Nephron (organoid): ENCODE measurements around the gene MGST2.

Experiments used
- H3K27ac Mint-ChIP-seq, 3 experiments: 2 replicates each; pipeline ENCODE4 v1.8.0; 2020; ENCODE audit warnings: mixed read lengths in 3 of 3, mild to moderate bottlenecking in 2 of 3, moderate library complexity in 1 of 3
- H3K27me3 Mint-ChIP-seq: 2 replicates; pipeline ENCODE4 v1.8.0; 2021; ENCODE audit warnings: low read depth, mild to moderate bottlenecking, moderate library complexity, mixed read lengths
- H3K36me3 Mint-ChIP-seq: 2 replicates; pipeline ENCODE4 v1.8.0; 2020; ENCODE audit warnings: low read depth, mixed read lengths
- H3K4me1 Mint-ChIP-seq: 2 replicates; pipeline ENCODE4 v1.8.0; 2020; ENCODE audit warnings: mixed read lengths
- H3K4me3 Mint-ChIP-seq, 3 experiments: 2 replicates each; pipeline ENCODE4 v1.8.0; 2020; ENCODE audit warnings: mild to moderate bottlenecking in 3 of 3, mixed read lengths in 3 of 3, moderate library complexity in 2 of 3
- H3K9me3 Mint-ChIP-seq: 2 replicates; pipeline ENCODE4 v1.8.0; 2020; ENCODE audit warnings: mixed read lengths
- TF ChIP-seq, protein P1 (sequence below), 3 experiments: fragments of 200-600 bp; sonication (generic); IDR thresholded peaks; one replicate each; pipeline ENCODE4 v1.5.0; 2021; ENCODE audit warnings: antibody characterized with exemption in 3 of 3; ENCODE audit not compliant: unreplicated experiment in 3 of 3

The MGST2 gene

DNA sequence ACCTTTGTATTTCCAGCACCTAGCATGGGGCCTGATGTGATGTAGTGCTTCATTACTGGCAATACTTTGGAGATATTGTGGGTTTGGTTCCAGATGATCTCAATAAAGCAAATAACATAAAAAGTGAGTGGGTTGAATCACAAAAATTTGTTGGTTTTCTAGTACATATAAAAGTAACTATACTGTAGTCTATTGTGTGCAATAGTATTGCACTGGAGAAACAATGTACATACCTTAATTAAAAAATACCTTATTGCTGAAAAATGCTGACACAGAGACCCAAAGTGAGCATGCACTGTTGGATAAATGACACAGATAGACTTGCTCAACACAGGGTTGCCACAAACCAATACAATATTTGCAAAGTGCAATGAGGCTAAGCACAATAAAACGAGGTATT, 17.7 kb upstream of the MGST2 start:
- Mint-ChIP-seq H3K4me1 (peaks cover 6% of the 10 kb centered on the region), H3K4me3 (no peak overlapping the region), H3K36me3 (no peaks in the 10 kb centered on the region), H3K27ac (no peak overlapping the region), H3K9me3 (no peaks in the 10 kb centered on the region), H3K27me3 (no peaks in the 10 kb centered on the region)
- TF ChIP-seq, protein P1, sequence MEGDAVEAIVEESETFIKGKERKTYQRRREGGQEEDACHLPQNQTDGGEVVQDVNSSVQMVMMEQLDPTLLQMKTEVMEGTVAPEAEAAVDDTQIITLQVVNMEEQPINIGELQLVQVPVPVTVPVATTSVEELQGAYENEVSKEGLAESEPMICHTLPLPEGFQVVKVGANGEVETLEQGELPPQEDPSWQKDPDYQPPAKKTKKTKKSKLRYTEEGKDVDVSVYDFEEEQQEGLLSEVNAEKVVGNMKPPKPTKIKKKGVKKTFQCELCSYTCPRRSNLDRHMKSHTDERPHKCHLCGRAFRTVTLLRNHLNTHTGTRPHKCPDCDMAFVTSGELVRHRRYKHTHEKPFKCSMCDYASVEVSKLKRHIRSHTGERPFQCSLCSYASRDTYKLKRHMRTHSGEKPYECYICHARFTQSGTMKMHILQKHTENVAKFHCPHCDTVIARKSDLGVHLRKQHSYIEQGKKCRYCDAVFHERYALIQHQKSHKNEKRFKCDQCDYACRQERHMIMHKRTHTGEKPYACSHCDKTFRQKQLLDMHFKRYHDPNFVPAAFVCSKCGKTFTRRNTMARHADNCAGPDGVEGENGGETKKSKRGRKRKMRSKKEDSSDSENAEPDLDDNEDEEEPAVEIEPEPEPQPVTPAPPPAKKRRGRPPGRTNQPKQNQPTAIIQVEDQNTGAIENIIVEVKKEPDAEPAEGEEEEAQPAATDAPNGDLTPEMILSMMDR (IDR thresholded peaks at IDR 0.05; ENCODE audit: unreplicated experiment in 3 of 3): no peak

DNA sequence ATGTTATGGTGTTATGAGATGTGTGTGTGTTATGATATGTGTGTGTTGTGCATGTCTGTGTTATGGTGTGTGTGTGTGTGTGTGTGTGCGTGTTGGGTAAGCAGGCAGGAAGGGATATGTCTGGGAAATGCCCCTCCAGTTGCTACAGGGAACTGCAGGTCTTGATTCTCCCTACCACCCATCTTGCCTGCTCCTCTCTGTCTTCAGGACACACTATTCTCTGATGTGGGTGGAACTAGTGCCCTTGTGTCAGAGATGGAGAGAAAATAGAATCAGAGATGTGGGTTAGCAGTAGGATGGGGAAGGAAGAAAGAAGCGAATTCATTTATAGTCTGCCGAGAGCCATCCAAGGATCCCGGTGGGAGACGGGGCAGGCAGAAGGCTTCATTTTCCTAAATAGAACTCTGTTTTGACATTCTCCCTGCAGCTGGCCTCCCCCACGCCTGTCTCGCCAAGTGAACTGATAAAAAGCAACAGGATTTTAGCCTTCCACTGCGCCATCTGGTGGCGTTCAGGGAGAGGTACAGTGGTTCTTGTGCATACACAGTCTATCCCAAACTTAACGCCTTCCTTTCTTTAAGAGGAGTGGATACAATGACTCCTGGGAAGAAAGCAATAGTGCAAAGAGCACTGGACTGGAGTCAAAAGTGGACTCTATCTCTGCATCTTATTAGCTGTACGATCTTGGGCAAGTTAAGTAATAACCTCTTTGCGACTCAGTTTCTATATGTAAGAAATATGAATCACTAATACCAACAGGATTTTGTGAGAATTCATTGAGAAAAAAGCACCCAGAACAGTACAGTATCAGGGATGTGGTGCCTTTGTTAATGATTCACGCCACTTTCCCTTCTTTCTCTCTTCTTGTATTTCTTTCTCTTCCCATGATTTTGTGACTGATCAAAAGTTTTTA, 14.1 kb upstream of the MGST2 start:
- Mint-ChIP-seq H3K4me1 (peaks cover 11% of the 10 kb centered on the region), H3K36me3 (no peaks in the 10 kb centered on the region), H3K9me3 (no peaks in the 10 kb centered on the region), H3K4me3 (peak overlapping the region; percentile 2 to 29 (median 19)), H3K27ac (peak overlapping the region; percentile 41 to 50 (median 43)), H3K27me3 (peaks cover 7% of the 10 kb centered on the region)
- TF ChIP-seq, protein P1 (IDR thresholded peaks at IDR 0.05; ENCODE audit: unreplicated experiment in 3 of 3): peak; percentile 85 to 91 (median 86)

DNA sequence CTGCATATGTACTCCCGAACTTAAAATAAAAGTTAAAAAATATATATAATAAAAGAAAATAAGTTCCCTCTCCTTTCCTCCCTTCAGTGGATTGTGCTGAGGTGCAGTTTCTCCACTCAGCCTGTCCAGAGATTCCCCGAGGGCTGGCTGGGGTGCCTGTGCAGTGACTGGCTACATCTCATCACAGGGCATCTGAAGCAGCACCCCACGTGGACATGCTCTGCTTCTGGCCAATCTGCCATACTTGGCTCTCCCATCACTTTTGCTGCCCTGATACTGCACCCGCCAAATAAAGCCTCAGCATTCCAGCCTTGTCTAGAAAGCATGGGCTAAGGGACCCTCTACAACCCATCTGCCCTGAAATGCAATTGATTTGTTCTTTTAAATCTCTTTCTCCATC, 11.1 kb upstream of the MGST2 start:
- Mint-ChIP-seq H3K36me3 (no peaks in the 10 kb centered on the region), H3K4me1 (peaks cover 18% of the 10 kb centered on the region), H3K27ac (no peak overlapping the region), H3K27me3 (peaks cover 7% of the 10 kb centered on the region), H3K9me3 (no peaks in the 10 kb centered on the region), H3K4me3 (no peak overlapping the region)
- TF ChIP-seq, protein P1 (IDR thresholded peaks at IDR 0.05; ENCODE audit: unreplicated experiment in 3 of 3): no peak

DNA sequence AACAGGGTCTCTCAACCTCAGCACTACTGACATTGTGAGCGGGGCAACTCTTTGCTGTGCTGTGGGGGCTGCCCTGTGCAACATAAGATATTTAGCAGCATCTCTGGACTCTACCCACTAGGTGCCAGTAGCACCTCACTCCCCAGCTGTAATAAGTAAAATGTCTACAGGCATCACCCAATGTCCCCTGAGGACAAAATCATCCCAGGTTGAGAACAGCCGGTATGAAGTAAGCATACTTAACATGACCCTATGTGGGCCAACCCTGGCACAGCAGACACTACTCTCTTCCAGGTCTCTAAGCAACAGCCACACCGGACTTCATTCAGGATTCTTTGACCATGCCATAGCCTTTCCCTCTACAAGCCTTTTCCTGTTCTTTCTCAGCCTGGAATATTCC, 10.5 kb upstream of the MGST2 start:
- TF ChIP-seq, protein P1 (IDR thresholded peaks at IDR 0.05; ENCODE audit: unreplicated experiment in 3 of 3): peak in 2 of 3 experiments; percentile 17 to 26
- peaks cover 22% of the 10 kb centered on the region for H3K4me1 Mint-ChIP-seq
- peaks cover 7% of the 10 kb centered on the region for H3K27me3 Mint-ChIP-seq
- no peak overlapping the region for H3K4me3 Mint-ChIP-seq
- no peaks in the 10 kb centered on the region for H3K9me3 Mint-ChIP-seq
- H3K27ac Mint-ChIP-seq: no peak overlapping the region
- no peaks in the 10 kb centered on the region for H3K36me3 Mint-ChIP-seq

DNA sequence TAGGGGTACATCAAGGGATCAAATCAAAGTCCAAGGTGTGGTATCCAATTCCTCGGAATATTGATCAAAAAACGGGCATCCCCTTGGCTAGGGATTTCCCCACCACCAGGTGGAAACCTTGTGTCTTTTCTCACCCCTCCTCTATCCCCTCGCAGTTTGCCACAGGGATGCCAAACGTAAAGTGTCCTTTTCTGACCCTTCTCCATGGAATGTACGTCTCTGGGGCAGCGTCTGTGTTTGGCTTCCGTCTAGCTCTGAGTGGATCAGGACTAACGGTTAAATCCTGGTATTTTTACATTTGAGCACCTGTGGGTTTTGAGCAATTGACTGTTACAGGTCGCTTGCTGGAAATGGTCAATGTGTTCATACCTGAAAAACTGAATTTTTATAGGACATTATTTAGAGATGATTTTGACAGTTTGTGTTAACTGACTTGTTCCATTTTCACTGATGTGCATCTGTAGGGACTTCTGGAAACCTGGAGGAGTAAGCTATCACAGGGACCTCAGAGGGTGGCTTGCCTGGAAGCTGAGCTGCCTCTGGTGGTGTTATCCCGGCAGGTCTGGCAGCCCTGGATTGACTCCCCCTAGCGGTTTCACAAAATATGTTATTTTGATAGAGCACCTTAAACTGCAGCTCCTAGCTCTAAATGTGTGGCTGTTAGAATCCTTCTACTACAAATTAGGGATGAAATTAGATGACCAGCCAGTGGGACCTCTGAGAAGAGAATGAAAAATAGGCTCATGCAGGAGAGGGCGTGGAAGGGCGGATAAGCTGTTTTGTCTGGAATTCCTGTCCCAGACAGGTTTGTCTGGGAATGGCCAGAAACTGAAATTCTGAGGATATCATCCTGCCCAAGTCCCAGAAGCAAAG, 8.8 kb upstream of the MGST2 start:
- peaks cover 7% of the 10 kb centered on the region for H3K27me3 Mint-ChIP-seq
- peak overlapping the region in 1 of 3 experiments; percentile 12 for H3K4me3 Mint-ChIP-seq
- H3K4me1 Mint-ChIP-seq: peaks cover 22% of the 10 kb centered on the region
- no peaks in the 10 kb centered on the region for H3K36me3 Mint-ChIP-seq
- peak overlapping the region in 1 of 3 experiments; percentile 21 for H3K27ac Mint-ChIP-seq
- no peaks in the 10 kb centered on the region for H3K9me3 Mint-ChIP-seq
- TF ChIP-seq, protein P1 (IDR thresholded peaks at IDR 0.05; ENCODE audit: unreplicated experiment in 3 of 3): peak; percentile 70 to 84 (median 78)
